ENCODE results near the gene PIWIL4.

GRCh38 chr11:94519478-94520084, 47.6 kb upstream of the PIWIL4 start:
- TF ChIP-seq CTCF (IDR thresholded peaks at IDR 0.05 in 8 of 11, conservative IDR thresholded peaks at IDR 0.05 in 3 of 11) = peak in 9 of 11 experiments; percentile 39 to 72 (median 62)
- no peak for TF ChIP-seq POLR2A (IDR thresholded peaks at IDR 0.05)

All from spleen (tissue), 7 donors.